Measurements from ENCODE around the gene B4GALNT1. TPM values are rescaled to one million over a fixed set of nuclear protein-coding genes. Genes with fewer than 3 reads are reported as not detected.

B4GALNT1 gene
- total and polyA plus RNA-seq, 2 of the 13 experiments (the other 11 are each of a cell fraction or from before 2014, with no cell fraction given) = 4.5 to 5.4 TPM

- TF ChIP-seq CEBPZ (IDR thresholded peaks at IDR 0.05; ENCODE audit: low read length) (no peak), MBD4 (IDR thresholded peaks at IDR 0.05; ENCODE audit: borderline replicate concordance, low read length) (no peak), ZNF224 (CRISPR knock-in tag; IDR thresholded peaks at IDR 0.05) (no peak), SNAI1 (CRISPR knock-in tag; IDR thresholded peaks at IDR 0.05; ENCODE audit: borderline replicate concordance) (no peak), SMARCE1 (IDR thresholded peaks at IDR 0.05; ENCODE audit: borderline replicate concordance) (no peak), SMAD9 (CRISPR knock-in tag; IDR thresholded peaks at IDR 0.05) (no peak), ZNF552 (CRISPR knock-in tag; IDR thresholded peaks at IDR 0.05; ENCODE audit: borderline replicate concordance) (no peak), ZNF652 (CRISPR knock-in tag; IDR thresholded peaks at IDR 0.05; ENCODE audit: borderline replicate concordance, low read depth) (no peak), ZNF18 (CRISPR knock-in tag; IDR thresholded peaks at IDR 0.05; ENCODE audit: insufficient replicate concordance) (no peak), ZNF512 (CRISPR knock-in tag; IDR thresholded peaks at IDR 0.05) (no peak), CENPBD1 (CRISPR knock-in tag; IDR thresholded peaks at IDR 0.05; ENCODE audit: borderline replicate concordance, low read depth) (no peak)
Measured at GRCh38 chr12:57613427-57614109, 19.4 kb downstream of the B4GALNT1 start (continued).
